ENCODE results near the gene NCAN.
A peak's percentile ranks its signal among the peaks of the same experiment; 100 is the strongest.
"Not testable (repeated sequence)": the region's sequence is repeated elsewhere in the genome, so short reads cannot be mapped to it uniquely, and the experiment has no call there.

NCAN gene

DNA sequence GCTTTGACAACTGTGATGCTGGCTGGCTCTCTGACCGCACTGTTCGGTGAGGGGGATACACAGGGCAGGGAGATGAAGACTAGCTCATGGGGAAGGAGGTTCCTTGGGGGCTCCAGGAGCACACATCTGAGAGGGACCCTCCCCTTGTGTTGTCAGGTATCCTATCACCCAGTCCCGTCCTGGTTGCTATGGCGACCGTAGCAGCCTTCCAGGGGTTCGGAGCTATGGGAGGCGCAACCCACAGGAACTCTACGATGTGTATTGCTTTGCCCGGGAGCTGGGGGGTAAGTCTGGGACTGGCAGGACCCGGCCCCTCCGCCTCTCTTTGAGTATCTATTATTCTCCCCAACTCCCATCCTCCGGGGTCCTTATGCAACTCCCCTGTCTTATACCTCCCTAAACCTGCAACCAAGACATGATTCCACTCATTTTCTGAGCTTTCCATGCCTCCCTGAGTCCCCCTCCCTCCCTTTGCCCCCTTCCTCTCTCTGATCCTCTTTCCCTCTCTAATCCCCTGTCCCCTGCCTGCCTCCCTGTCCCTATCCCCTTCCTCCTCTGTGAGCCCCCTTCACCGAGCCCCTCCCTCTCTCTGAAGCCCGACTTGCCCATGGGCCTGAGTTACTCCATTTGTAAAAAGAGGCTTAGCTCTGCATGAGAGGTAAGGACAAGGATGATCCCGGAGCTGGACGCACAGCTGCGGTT is 12.5 kb downstream of the NCAN start:
- DNase-seq (ENCODE audit: low read depth), result no peak

GRCh38 chr19:19224852-19225494 is 13.2 kb downstream of the NCAN start:
- peak; percentile 73 for DNase-seq (ENCODE audit: low read depth)

GRCh38 chr19:19226204-19226603 is 14.4 kb downstream of the NCAN start:
- no peak for DNase-seq (ENCODE audit: low read depth)

- no peak for DNase-seq (ENCODE audit: low read depth)
These were observed 14.9 kb downstream of the NCAN start for GRCh38 chr19:19226663-19227062.

DNA sequence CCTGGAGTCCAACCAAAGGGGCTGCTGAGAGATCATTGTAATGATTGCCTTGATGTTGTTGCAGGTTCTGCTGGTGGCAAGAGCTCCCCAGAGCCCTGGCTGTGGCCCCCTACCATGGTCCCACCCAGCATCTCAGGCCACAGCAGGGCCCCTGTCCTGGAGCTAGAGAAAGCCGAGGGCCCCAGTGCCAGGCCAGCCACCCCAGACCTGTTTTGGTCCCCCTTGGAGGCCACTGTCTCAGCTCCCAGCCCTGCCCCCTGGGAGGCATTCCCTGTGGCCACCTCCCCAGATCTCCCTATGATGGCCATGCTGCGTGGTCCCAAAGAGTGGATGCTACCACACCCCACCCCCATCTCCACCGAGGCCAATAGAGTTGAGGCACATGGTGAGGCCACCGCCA is 15.5 kb downstream of the NCAN start:
- no peak for DNase-seq (ENCODE audit: low read depth)

DNA sequence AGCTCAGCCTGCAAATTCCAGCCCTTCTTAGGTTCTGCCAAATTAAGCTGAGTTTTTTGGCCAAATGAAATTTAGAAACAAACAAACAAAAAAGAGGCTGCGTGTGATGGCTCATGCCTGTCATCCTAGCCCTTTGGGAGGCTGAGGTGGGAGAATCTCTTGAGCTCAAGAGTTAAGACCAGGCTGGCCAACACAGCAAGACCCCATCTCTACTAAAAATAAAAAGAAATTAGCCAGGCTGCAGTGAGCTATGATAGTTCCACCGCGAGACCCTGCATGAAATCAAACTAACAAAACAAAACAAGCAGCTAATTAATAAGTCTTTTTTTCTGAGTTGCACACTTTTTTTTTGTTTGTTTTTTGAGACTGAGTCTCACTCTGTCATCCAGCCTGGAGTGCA is 17.9 kb downstream of the NCAN start:
- DNase-seq (ENCODE audit: low read depth), result no peak

GRCh38 chr19:19230999-19231398 is 19.2 kb downstream of the NCAN start:
- DNase-seq (ENCODE audit: low read depth), result no peak

DNA sequence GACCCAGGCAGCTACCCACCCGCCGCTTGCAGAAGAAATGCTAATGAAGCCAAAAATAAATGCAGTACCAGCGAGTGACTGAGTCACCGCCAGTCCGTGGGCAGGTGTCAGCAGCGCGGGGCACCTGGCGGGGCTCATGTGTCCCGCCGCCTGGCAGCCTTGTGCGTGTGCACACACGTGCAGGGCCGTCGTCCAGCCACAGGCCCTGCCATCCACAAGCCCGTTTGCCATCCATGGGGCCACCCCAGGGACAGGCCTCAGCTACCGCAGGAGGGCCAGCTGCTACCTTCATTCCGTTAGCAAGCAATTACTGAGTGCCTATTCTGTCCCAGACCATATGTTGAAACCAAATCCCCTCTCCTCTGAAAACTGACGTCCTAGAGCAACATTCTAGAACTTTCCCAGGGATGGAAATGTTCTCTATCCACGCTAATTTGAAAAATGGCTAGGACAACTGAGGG is 20.5 kb downstream of the NCAN start:
- no peak for DNase-seq (ENCODE audit: low read depth)

DNA sequence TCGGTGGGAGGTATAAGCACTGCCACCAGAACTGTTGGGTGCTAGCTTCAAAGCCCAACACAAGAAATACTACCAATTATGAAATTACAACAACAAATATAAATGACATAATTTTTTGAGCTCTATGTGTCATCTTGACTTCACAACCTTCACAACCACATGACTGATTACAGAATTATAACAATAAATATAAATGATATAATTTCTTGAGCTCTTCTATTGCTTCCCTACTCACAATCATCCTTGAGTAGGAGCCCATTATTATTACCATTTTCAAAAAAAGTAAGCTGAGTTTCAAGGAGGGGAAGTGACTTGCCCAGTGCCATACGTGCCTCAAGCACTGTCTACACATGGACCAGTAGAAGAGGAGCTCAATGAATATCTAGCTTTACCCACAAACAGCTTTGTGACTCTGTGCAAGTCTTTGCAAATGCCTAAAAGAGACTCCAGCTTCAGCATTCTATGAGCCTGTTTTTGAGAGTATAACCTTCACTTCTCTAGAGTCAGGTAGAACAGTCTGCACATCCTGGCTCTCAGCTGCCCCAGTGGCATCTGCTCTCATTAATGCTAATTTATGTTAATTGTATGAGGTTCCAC is 22.6 kb downstream of the NCAN start:
- no peak for DNase-seq (ENCODE audit: low read depth)

DNA sequence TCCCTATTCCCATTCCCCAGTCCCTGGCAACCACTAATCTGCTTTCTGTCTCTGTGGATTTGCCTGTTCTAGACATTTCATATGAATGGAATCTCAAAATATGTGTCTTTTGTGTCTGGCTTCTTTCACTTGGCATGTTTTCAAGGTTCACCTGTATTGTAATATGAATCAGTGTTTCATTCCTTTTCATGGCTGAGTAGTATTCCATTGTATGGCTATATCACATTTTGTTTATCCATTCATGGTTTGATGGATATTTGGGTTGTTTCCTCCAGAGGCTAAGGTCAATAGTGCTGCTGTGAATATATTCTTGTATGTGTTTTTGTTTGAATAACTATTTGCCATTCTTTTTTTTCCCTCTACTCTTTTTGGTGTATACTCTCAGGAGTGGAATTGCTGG is 24.4 kb downstream of the NCAN start:
- DNase-seq (ENCODE audit: low read depth), result no peak

GRCh38 chr19:19238126-19238894 is 26.6 kb downstream of the NCAN start:
- no peak for DNase-seq (ENCODE audit: low read depth)

GRCh38 chr19:19239675-19240074 is 27.9 kb downstream of the NCAN start:
- DNase-seq (ENCODE audit: low read depth), result no peak

GRCh38 chr19:19240476-19240875 is 28.7 kb downstream of the NCAN start:
- no peak for DNase-seq (ENCODE audit: low read depth)

- DNase-seq (ENCODE audit: low read depth), result no peak
These were observed 38.5 kb downstream of the NCAN start for GRCh38 chr19:19250196-19250801.

- DNase-seq (ENCODE audit: low read depth), result not testable (repeated sequence)
These were observed 41.7 kb downstream of the NCAN start for GRCh38 chr19:19253409-19253808.

- no peak for DNase-seq (ENCODE audit: low read depth)
These were observed 44.6 kb downstream of the NCAN start for GRCh38 chr19:19256072-19256969.

- DNase-seq (ENCODE audit: low read depth), result no peak
These were observed 45.4 kb downstream of the NCAN start for GRCh38 chr19:19257137-19257536.

- no peak for DNase-seq (ENCODE audit: low read depth)
These were observed 46.3 kb downstream of the NCAN start for GRCh38 chr19:19257836-19258588.

DNA sequence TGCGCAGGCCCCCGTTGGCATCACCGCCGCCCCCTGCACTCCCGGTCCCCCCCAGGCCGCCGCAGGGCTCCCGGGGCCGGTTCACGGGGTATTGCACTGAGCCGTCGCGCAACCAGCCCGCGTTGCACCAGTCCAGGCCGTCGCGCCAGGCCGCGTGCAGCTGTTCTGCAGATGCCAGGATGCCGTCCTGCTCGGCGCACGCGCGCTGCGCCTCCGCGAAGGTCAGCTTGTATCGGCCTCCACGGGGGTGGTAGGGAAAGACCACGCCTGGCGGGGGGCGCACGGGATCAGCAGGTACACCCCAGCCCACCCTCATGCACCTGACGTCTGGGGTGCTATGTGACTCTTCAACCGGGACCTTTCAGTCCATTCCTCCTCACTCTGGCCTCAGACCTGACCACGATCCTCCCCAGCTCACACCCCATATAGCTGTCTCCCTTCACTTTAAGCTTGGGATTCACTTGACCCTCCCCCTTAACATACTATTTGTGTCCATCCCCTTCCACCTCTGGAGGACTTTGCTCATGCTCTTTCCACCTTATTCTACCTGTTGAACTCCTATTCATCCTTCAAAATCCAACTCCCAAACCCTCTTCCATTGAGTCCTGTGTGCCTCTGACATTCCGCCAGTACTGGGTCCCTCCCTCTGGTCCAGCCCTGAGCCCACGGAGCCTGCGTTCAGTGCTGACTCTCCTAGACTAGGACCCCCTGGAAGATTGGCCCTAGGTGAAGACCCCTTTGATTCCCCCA is 47.0 kb downstream of the NCAN start:
- no peak for DNase-seq (ENCODE audit: low read depth)

- no peak for DNase-seq (ENCODE audit: low read depth)
These were observed 48.0 kb downstream of the NCAN start for GRCh38 chr19:19259741-19260140.

All from activated T-cell treated with anti-CD3 and anti-CD28 coated beads for 1 hour (primary cell).